ENCODE data around the gene RAB6D.
"Not testable (repeated sequence)": the region's sequence is repeated elsewhere in the genome, so short reads cannot be mapped to it uniquely, and the experiment has no call there.

Gene RAB6D

DNA sequence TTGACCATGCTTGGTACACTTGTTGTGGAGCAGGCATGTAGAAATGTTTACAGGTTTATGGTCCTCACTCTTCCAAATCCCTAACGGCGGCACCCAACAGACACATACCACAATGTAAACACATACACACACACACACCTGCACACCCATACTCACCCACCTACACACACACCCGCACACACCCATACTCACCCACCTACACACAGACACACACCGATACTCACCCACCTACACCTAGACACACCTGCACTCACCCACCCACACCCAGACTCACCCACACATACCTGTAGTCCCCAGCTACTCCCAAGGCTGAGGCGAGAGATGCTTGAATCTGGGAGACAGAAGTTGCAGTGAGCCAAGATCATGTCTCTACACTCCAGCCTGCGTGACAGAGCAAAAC lies 1.5 kb upstream of the RAB6D start:
- DNase-seq, result no peak

DNA sequence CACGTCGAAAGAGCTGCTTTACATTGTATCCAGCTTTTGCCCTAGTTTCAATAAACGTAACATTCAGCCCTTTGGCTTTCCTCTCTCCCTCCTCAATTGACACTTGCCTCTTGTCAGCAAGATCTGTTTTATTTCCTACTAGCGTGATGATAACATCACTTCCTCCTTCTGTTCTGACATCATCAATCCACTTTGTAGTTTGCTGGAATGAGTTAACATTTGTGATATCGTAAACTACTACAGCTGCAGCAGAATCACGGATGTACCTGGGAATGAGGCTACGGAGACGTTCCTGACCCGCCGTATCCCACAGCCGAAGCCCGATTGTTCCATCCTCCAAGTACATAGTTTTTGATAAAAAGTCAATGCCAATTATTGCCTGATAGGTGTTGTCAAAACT lies 755 bp downstream of the RAB6D start:
- DNase-seq, result not testable (repeated sequence)

DNA sequence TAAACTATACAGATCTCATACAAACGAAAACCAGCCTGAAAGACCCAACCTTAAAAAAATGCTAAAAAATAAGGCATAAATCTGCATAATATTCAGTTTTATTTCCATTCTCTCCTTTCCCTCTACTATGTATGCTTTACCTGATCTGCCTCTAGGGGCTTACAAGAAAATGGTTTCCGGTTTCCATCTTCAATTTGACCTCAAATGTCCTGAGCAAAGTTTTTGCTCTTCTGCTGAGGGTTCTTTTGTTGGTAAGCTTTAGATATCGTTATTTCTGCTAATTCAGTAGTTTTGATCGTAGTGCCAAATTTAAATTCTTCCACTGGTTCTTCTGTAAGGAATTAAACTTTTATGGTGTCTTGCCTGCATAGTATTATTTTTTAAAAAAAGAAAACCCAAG lies 2.2 kb downstream of the RAB6D start:
- not testable (repeated sequence) for DNase-seq

DNA sequence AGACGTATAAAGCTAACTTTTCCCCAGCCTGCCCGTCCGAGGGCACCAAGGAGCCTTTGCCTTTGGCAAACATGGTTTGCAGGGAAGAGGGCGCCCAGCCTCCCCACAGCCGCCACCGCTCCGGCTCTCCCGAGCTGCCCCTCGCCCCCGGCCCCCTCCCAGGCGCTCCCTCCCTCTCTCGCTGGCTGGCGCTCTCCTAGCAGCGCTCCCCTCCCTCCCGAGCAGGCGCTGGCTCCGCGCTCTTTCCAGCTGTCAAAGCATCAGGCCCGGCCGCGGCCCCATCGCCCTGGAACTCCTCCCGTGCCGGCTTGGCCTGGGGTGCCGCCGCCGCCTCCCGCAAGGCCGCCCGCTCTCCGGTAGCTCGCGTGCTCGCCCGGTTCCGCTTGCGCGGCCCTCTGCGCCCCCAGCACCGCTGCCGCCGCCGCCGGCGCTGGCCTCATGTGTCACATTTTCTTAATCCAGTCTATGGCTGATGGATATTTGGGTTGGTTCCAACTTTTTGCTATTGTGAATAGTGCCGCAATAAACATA lies 10.7 kb downstream of the RAB6D start:
- not testable (repeated sequence) for DNase-seq

- DNase-seq, result no peak
These were observed 14.9 kb downstream of the RAB6D start for GRCh38 chr2:131349021-131349420.

- not testable (repeated sequence) for DNase-seq
These were observed 16.9 kb downstream of the RAB6D start for GRCh38 chr2:131347035-131347434.

- DNase-seq, result not testable (repeated sequence)
These were observed 24.7 kb downstream of the RAB6D start for GRCh38 chr2:131339307-131339706.

GRCh38 chr2:131335319-131335718 lies 28.6 kb downstream of the RAB6D start:
- DNase-seq, result peak; percentile 6 to 46

GRCh38 chr2:131332709-131333108 lies 31.3 kb downstream of the RAB6D start:
- not testable (repeated sequence) for DNase-seq

- not testable (repeated sequence) for DNase-seq
These were observed 33.0 kb downstream of the RAB6D start for GRCh38 chr2:131331000-131331399.

- no peak for DNase-seq
These were observed 41.8 kb downstream of the RAB6D start for GRCh38 chr2:131322209-131322608.

DNA sequence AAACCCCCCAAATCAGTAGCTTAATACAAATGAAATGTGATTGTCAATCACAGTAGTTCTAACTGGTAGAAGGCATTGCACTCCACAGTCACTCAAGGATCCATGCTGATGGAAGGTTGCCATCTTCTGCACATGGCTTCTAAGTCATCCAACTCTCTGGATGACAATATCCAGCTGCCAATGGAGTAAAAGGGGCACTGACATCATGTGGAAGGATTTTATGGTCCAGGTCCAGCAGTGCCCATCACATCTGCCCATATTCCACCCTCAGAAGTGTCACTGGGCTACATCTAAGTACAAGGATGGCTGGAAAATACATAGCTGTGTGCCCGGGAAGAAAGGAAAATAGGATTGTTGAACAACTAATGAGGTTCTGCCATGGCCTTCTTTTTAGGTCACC lies 42.6 kb downstream of the RAB6D start:
- not testable (repeated sequence) for DNase-seq

- DNase-seq, result not testable (repeated sequence)
These were observed 53.0 kb downstream of the RAB6D start for GRCh38 chr2:131311001-131311400.

All from NCI-H1930 (cell line).